COLO829 (cell line): ENCODE results near the gene ZNF830.
"Not testable (repeated sequence)": the region's sequence is repeated elsewhere in the genome, so short reads cannot be mapped to it uniquely, and the experiment has no call there.

Source experiments
- DNase-seq: peaks from one replicate; pipeline ENCODE4 v3.0.0; 2012; ENCODE audit warnings: low spot score

Gene ZNF830

GRCh38 chr17:34991606-34992005, 30.3 kb downstream of the ZNF830 start:
- DNase-seq, result no peak

GRCh38 chr17:34993031-34993430, 31.7 kb downstream of the ZNF830 start:
- DNase-seq, result no peak

- no peak for DNase-seq
Observed at GRCh38 chr17:34996422-34997285, 35.3 kb downstream of the ZNF830 start.

- no peak for DNase-seq
Observed at GRCh38 chr17:34997355-34997862, 36.1 kb downstream of the ZNF830 start.

GRCh38 chr17:34998205-34998604, 36.9 kb downstream of the ZNF830 start:
- peak; percentile 80 for DNase-seq

GRCh38 chr17:34999456-34999855, 38.1 kb downstream of the ZNF830 start:
- no peak for DNase-seq

GRCh38 chr17:35000965-35001364, 39.6 kb downstream of the ZNF830 start:
- not testable (repeated sequence) for DNase-seq

GRCh38 chr17:35001549-35001948, 40.2 kb downstream of the ZNF830 start:
- no peak for DNase-seq

GRCh38 chr17:35002876-35003551, 41.7 kb downstream of the ZNF830 start:
- no peak for DNase-seq

- DNase-seq, result no peak
Observed at GRCh38 chr17:35003778-35004177, 42.4 kb downstream of the ZNF830 start.

- no peak for DNase-seq
Observed at GRCh38 chr17:35006345-35006744, 45.0 kb downstream of the ZNF830 start.

- DNase-seq, result no peak
Observed at GRCh38 chr17:35006961-35007360, 45.6 kb downstream of the ZNF830 start.

- no peak for DNase-seq
Observed at GRCh38 chr17:35010093-35010492, 48.8 kb downstream of the ZNF830 start.

GRCh38 chr17:35011671-35012216, 50.4 kb downstream of the ZNF830 start:
- DNase-seq, result no peak
